Endothelial cell of umbilical vein (primary cell): ENCODE measurements around the gene KCNG2. TPM values are rescaled to one million over a fixed set of nuclear protein-coding genes. Genes with fewer than 3 reads are reported as not detected.

Source experiments
- BruUV-seq: library from RNA; stranded (reverse); fragments of 400-500 nt; replicated peaks from 2 replicates; lab custom pipeline; 2021; lab: Mats Ljungman, UMichigan
- CTCF ChIA-PET: fragments of 300-600, 350-600 bp; sonication (Branson Sonifier 250); formaldehyde crosslinking; loops from one replicate; lab custom pipeline; 2021; ENCODE audit warnings: antibody characterized with exemption, inconsistent platforms; lab: Charles Lee
- POLR2A ChIA-PET: fragments of 300-600, 350-600 bp; sonication (Branson Sonifier 250); formaldehyde crosslinking; loops from one replicate; lab custom pipeline; 2021; ENCODE audit warnings: antibody characterized with exemption, inconsistent platforms; lab: Charles Lee
- DNase-seq: peaks from one replicate; pipeline ENCODE4 v3.0.0-alpha.2; 2011; ENCODE audit warnings: low read depth, low spot score
- FAIRE-seq: peaks from 2 replicates; lab custom pipeline; 2011; peaks lifted over from hg19 to GRCh38; lab: Jason Lieb, UNC
- H2AFZ ChIP-seq: 2 replicates; pipeline ENCODE4 v1.6.0; 2012; ENCODE audit warnings: low read depth, low read length, control low read depth, inconsistent platforms
- H3K27ac ChIP-seq: 2 replicates; pipeline ENCODE4 v1.5.1; 2011; ENCODE audit warnings: low read depth, mild to moderate bottlenecking, control low read depth, low read length, moderate library complexity; ENCODE audit not compliant: insufficient read depth
- H3K27me3 ChIP-seq, 2 experiments: 2 replicates each; pipeline versions ENCODE4 v1.6.0 to v1.6.1; 2011; ENCODE audit warnings: low read length in 2 of 2, mixed read lengths in 1 of 2; ENCODE audit not compliant: control insufficient read depth in 2 of 2, insufficient read depth in 2 of 2
- H3K36me3 ChIP-seq, 2 experiments: 2 replicates in 1 of 2; 3 replicates in 1 of 2; pipeline ENCODE4 v1.5.1; 2011; ENCODE audit warnings: low read length in 2 of 2, mild to moderate bottlenecking in 1 of 2, moderate library complexity in 1 of 2; ENCODE audit not compliant: control insufficient read depth in 2 of 2, insufficient read depth in 2 of 2; ENCODE audit errors: extremely low read depth in 1 of 2
- H3K4me1 ChIP-seq: 3 replicates; pipeline ENCODE4 v1.5.1; 2011; ENCODE audit warnings: mild to moderate bottlenecking, low read length; ENCODE audit not compliant: control insufficient read depth, insufficient read depth; ENCODE audit errors: extremely low read depth
- H3K4me2 ChIP-seq: 2 replicates; pipeline ENCODE4 v1.6.1; 2011; ENCODE audit warnings: low read length, control low read depth, mixed read lengths; ENCODE audit not compliant: insufficient read depth
- H3K4me3 ChIP-seq, 3 experiments: fragments of 200-600 bp in 1 of 3; sonication (generic), shearing (Covaris generic) in 1 of 3; replicated peaks in 1 of 3; 2 replicates each; pipeline ENCODE4 v1.5.1; 2011 to 2016; ENCODE audit warnings: control low read depth in 3 of 3, low read length in 3 of 3, mild to moderate bottlenecking in 2 of 3, inconsistent platforms in 1 of 3, low read depth in 1 of 3, moderate library complexity in 1 of 3; ENCODE audit not compliant: insufficient read depth in 1 of 3
- H3K79me2 ChIP-seq: 2 replicates; pipeline ENCODE4 v1.6.0; 2012; ENCODE audit warnings: low read length, inconsistent platforms; ENCODE audit not compliant: control insufficient read depth, insufficient read depth
- H3K9ac ChIP-seq: replicated peaks from 2 replicates; pipeline ENCODE3; 2011; ENCODE audit warnings: low read length, control low read depth; ENCODE audit not compliant: insufficient read depth; ENCODE audit errors: extremely low read depth
- H3K9me1 ChIP-seq: replicated peaks from 3 replicates; pipeline ENCODE4 v1.6.0; 2011; ENCODE audit warnings: mild to moderate bottlenecking, low read length; ENCODE audit not compliant: control insufficient read depth, insufficient read depth; ENCODE audit errors: extremely low read depth
- H3K9me3 ChIP-seq: replicated peaks from 2 replicates; pipeline ENCODE4 v1.5.1; 2012; ENCODE audit warnings: low read length, inconsistent platforms; ENCODE audit not compliant: control insufficient read depth, insufficient read depth
- H4K20me1 ChIP-seq: replicated peaks from 2 replicates; pipeline ENCODE3; 2011; ENCODE audit warnings: mild to moderate bottlenecking, low read length; ENCODE audit not compliant: control insufficient read depth, insufficient read depth; ENCODE audit errors: extremely low read depth
- CTCF ChIP-seq, 2 donors: IDR thresholded peaks; 1 replicate in 1 of 2; 2 replicates in 1 of 2; pipeline ENCODE4 v1.5.1; 2011; ENCODE audit warnings: low read length in 2 of 2, mild to moderate bottlenecking in 2 of 2, moderate library complexity in 2 of 2, control low read depth in 1 of 2, inconsistent platforms in 1 of 2, low read depth in 1 of 2; ENCODE audit not compliant: insufficient read depth in 1 of 2; ENCODE audit errors: extremely low read depth in 1 of 2
- EZH2 ChIP-seq: IDR thresholded peaks from 2 replicates; pipeline ENCODE4 v1.6.1; 2012; ENCODE audit warnings: borderline replicate concordance, low read depth, mild to moderate bottlenecking, moderate library complexity, low read length, inconsistent platforms; ENCODE audit not compliant: severe bottlenecking
- FOS ChIP-seq: IDR thresholded peaks from 2 replicates; pipeline ENCODE4 v1.6.1; 2011; ENCODE audit warnings: mild to moderate bottlenecking, low read length, moderate library complexity, borderline replicate concordance; ENCODE audit not compliant: insufficient read depth
- GATA2 ChIP-seq: IDR thresholded peaks from 2 replicates; pipeline ENCODE4 v1.7.0; 2011; ENCODE audit warnings: low read depth, mild to moderate bottlenecking, moderate library complexity, mixed read lengths, low read length; ENCODE audit not compliant: insufficient read length, insufficient read depth
- JUN ChIP-seq: IDR thresholded peaks from 2 replicates; pipeline ENCODE4 v1.6.1; 2011; ENCODE audit warnings: borderline replicate concordance, low read depth; ENCODE audit not compliant: insufficient read length, insufficient read depth
- MAX ChIP-seq: IDR thresholded peaks from 2 replicates; pipeline ENCODE4 v1.6.1; 2011; ENCODE audit not compliant: insufficient read depth, insufficient read length
- MYC ChIP-seq: IDR thresholded peaks from one replicate; pipeline ENCODE4 v1.6.1; 2011; ENCODE audit warnings: mild to moderate bottlenecking, low read depth, low read length
- POLR2A ChIP-seq: IDR thresholded peaks from 2 replicates; pipeline ENCODE4 v1.6.1; 2012; ENCODE audit warnings: low read depth, mild to moderate bottlenecking, control low read depth, low read length
- POLR2AphosphoS5 ChIP-seq: IDR thresholded peaks from 2 replicates; pipeline ENCODE4 v1.6.1; 2012; ENCODE audit warnings: low read depth, mild to moderate bottlenecking, control low read depth, low read length, moderate library complexity; ENCODE audit not compliant: insufficient read depth
- dilution Hi-C: fragments of 300-500 bp; cut with MboI; formaldehyde crosslinking; loops from one replicate; pipeline ENCODE4 v1.15.0; 2019; ENCODE audit warnings: low sequenced_read_pairs; ENCODE audit not compliant: extremely low pct_ligation_motif_present
- intact Hi-C: fragments of 100-400 bp; cut with micrococcal nuclease; formaldehyde crosslinking; loops from one replicate; pipeline ENCODE4 v1.10.0; 2022
- polyA plus RNA-seq, 4 experiments: library from polyadenylated mRNA; depleted of rRNA in 3 of 4; stranded (reverse) in 3 of 4; unstranded in 1 of 4; fragments of >200 nt; gene quantifications; 2 replicates each; pipeline versions ENCODE4 v1.2.1 to v1.2.3, GENCODE V29; 2011 to 2012; ENCODE audit warnings: missing spikeins in 1 of 4
- total RNA-seq: library from RNA; stranded (reverse); gene quantifications from 2 replicates; pipeline ENCODE4 v1.2.3, GENCODE V29; 2021

Gene KCNG2
- total and polyA plus RNA-seq, 2 donors (not counting 3 experiments of a cell fraction or from before 2014, with no cell fraction given): not detected

- Histone ChIP-seq H3K9me3 (no peaks in the 10 kb centered on the region), H3K9ac (no peak overlapping the region), H2AFZ (no peak overlapping the region), H4K20me1 (no peaks in the 10 kb centered on the region), H3K9me1 (no peaks in the 10 kb centered on the region), H3K4me1 (no peaks in the 10 kb centered on the region), H3K4me3 (no peak overlapping the region), H3K27me3 (no peaks in the 10 kb centered on the region), H3K4me2 (no peak overlapping the region), H3K36me3 (no peaks in the 10 kb centered on the region), H3K27ac (no peak overlapping the region), H3K79me2 (no peaks in the 10 kb centered on the region)
- DNase-seq (no peak), FAIRE-seq (no peak)
- no TSS peak for BruUV-seq
- intact Hi-C loops: no loop called here
- ChIA-PET POLR2A (no interaction called here), CTCF (no interaction called here)
- dilution Hi-C loops: no loop called here
- TF ChIP-seq CTCF (IDR thresholded peaks at IDR 0.05; ENCODE audit: extremely low read depth in 1 of 2, insufficient read depth in 1 of 2, low read depth in 1 of 2, low read length in 2 of 2) (no peak), POLR2A (no peak), FOS (no peak), GATA2 (no peak), MYC (no peak), JUN (no peak), EZH2 (no peak), MAX (no peak), POLR2AphosphoS5 (no peak)
These were observed 49.3 kb downstream of the KCNG2 start for GRCh38 chr18:79846936-79847557.
